Type B pancreatic cell (in vitro differentiated cells): Measurements from ENCODE around the gene KIF3C. TPM values are rescaled to one million over a fixed set of nuclear protein-coding genes. Genes with fewer than 3 reads are reported as not detected.
"Not testable (repeated sequence)": the region's sequence is repeated elsewhere in the genome, so short reads cannot be mapped to it uniquely, and the experiment has no call there.

Experiments
- DNase-seq: peaks from one replicate; pipeline ENCODE4 v3.0.0; 2021; ENCODE audit warnings: mixed read lengths; ENCODE audit not compliant: unreplicated experiment; ENCODE audit errors: extremely low spot score
- H3K27ac Mint-ChIP-seq: 2 replicates; pipeline ENCODE4 v1.8.0; 2021; ENCODE audit warnings: mild to moderate bottlenecking, mixed read lengths
- H3K27me3 Mint-ChIP-seq: 2 replicates; pipeline ENCODE4 v1.8.0; 2021; ENCODE audit warnings: mixed read lengths
- H3K36me3 Mint-ChIP-seq: 2 replicates; pipeline ENCODE4 v1.8.0; 2021; ENCODE audit warnings: mixed read lengths
- H3K4me1 Mint-ChIP-seq: one replicate; pipeline ENCODE4 v1.8.0; 2021; ENCODE audit warnings: mixed read lengths; ENCODE audit not compliant: unreplicated experiment
- H3K4me3 Mint-ChIP-seq: 2 replicates; pipeline ENCODE4 v1.8.0; 2021; ENCODE audit warnings: mild to moderate bottlenecking, mixed read lengths
- H3K9me3 Mint-ChIP-seq: 2 replicates; pipeline ENCODE4 v1.8.0; 2021; ENCODE audit warnings: mixed read lengths
- total RNA-seq: library from RNA; stranded (reverse); gene quantifications from 2 replicates; pipeline ENCODE4 v1.2.1, GENCODE V29; 2021; ENCODE audit warnings: low replicate concordance
- TF ChIP-seq, protein P1 (sequence below): fragments of 200-600 bp; sonication (generic); conservative IDR thresholded peaks from 2 replicates; pipeline ENCODE4 v1.5.0; 2021; ENCODE audit warnings: antibody characterized with exemption, mild to moderate bottlenecking

The KIF3C gene
- total RNA-seq, 1 donor from 2014 or later = 25.5 TPM

DNA sequence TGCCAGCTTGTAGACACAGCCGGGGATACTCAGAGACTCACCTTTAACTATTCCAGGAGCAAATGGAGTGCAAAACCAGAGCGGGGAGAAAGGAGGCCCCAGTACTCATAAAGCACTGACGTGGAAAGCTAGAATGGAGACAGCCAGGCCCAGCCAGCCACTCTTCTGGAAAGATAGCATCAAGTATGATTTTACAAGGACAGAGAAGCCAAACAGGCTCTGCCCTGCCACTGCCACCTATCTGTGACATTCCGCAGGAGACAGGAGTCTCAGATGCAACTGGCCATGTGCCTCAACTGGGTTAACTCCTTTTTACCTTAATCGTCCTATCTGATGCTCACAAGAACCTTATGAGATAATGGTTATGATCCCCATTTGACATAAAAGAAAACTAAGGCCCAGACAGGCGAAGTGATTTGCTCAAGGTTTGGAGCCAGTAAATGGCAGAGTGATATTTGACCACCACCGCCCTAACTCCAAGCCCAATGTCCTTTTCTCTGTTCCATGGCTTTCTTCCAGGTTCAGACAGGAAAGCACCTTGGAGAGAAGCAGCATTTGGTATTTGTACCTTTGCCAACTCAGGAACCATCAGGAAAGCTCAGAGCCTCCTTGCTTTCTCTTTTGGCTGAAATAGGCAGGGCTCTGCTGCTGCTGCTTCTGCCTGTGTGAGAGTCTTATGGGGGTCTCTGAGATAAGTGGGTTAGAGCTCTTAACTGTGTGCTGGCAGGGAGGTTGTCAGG lies 15.6 kb downstream of the KIF3C start:
- no peak overlapping the region for H3K27ac Mint-ChIP-seq

DNA sequence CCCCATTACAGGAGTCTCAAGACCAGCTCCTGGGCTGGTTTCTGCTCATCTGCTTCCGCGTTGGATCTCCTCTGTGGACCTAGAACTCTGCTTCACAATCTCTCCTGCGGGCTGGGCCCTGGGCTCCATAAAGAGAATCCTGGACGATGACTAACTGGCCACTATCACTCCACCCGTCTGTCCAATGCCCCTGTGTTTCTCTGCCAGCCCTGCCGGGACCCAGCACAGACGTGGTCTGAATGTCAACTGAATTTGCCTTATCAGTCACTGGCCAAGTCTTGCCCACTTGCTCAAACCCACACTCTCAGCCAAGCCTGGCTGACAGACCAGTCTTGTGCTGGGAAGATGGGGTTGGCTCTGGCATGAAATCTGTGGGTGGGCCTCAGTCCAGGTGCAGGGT lies 17.4 kb downstream of the KIF3C start:
- Mint-ChIP-seq H3K4me3 (no peak overlapping the region), H3K9me3 (no peaks in the 10 kb centered on the region), H3K36me3 (no peaks in the 10 kb centered on the region), H3K4me1 (peaks cover 11% of the 10 kb centered on the region), H3K27ac (no peak overlapping the region), H3K27me3 (no peaks in the 10 kb centered on the region)
- DNase-seq = no peak
- TF ChIP-seq, protein P1, sequence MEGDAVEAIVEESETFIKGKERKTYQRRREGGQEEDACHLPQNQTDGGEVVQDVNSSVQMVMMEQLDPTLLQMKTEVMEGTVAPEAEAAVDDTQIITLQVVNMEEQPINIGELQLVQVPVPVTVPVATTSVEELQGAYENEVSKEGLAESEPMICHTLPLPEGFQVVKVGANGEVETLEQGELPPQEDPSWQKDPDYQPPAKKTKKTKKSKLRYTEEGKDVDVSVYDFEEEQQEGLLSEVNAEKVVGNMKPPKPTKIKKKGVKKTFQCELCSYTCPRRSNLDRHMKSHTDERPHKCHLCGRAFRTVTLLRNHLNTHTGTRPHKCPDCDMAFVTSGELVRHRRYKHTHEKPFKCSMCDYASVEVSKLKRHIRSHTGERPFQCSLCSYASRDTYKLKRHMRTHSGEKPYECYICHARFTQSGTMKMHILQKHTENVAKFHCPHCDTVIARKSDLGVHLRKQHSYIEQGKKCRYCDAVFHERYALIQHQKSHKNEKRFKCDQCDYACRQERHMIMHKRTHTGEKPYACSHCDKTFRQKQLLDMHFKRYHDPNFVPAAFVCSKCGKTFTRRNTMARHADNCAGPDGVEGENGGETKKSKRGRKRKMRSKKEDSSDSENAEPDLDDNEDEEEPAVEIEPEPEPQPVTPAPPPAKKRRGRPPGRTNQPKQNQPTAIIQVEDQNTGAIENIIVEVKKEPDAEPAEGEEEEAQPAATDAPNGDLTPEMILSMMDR = no peak

More for the DNA sequence above, 15.6 kb downstream of the KIF3C start:
- Mint-ChIP-seq H3K27me3 (no peaks in the 10 kb centered on the region), H3K4me1 (peaks cover 4% of the 10 kb centered on the region), H3K36me3 (no peaks in the 10 kb centered on the region), H3K9me3 (no peaks in the 10 kb centered on the region), H3K4me3 (no peak overlapping the region)
- TF ChIP-seq, protein P1 = no peak
- DNase-seq = no peak

DNA sequence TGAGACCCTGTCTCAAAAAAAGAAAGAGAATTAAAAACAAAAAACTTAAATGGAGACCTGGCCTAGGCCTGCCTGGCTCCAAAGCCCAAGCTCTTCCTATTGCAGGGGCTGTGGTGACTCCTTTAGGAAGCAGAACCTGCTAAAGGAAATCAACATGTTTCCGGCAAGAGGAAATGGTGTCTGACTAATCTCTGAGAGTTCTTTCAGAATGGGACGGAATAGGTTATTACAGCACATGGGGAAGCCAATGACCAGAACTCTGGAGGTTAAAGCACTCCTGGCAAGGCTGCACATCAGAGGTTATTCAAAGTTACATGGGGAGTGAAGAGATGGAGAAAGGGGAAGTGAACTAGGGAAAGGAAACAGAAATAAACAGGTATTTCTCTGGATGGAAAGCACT lies 21.4 kb downstream of the KIF3C start:
- TF ChIP-seq, protein P1 = no peak
- H3K4me1 Mint-ChIP-seq = peaks cover 7% of the 10 kb centered on the region
- no peak for DNase-seq
- H3K27me3 Mint-ChIP-seq = no peaks in the 10 kb centered on the region
- no peak overlapping the region for H3K4me3 Mint-ChIP-seq
- no peaks in the 10 kb centered on the region for H3K9me3 Mint-ChIP-seq
- no peaks in the 10 kb centered on the region for H3K36me3 Mint-ChIP-seq
- H3K27ac Mint-ChIP-seq = no peak overlapping the region

DNA sequence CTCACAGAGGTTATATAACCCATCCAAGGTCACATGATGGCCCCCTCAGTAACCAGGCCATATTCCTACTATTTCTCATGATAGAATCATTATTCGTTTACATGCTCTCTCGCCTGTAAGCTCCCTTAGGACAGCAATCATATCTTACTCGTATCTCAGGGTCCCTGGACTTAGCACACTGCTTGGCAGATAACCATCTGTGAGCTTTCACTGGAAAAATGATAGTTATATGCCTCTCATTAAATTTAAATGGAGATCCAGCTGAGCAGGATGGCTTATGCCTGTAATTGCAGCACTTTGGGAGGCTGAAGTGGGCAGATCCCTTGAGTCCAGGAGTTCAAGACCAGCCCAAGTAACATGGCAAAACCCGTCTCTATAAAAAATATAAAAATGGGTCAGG lies 21.9 kb downstream of the KIF3C start:
- H3K4me1 Mint-ChIP-seq = peaks cover 7% of the 10 kb centered on the region
- no peak overlapping the region for H3K27ac Mint-ChIP-seq
- no peak overlapping the region for H3K4me3 Mint-ChIP-seq
- TF ChIP-seq, protein P1 = no peak
- H3K27me3 Mint-ChIP-seq = no peaks in the 10 kb centered on the region
- H3K36me3 Mint-ChIP-seq = no peaks in the 10 kb centered on the region
- no peaks in the 10 kb centered on the region for H3K9me3 Mint-ChIP-seq
- no peak for DNase-seq

DNA sequence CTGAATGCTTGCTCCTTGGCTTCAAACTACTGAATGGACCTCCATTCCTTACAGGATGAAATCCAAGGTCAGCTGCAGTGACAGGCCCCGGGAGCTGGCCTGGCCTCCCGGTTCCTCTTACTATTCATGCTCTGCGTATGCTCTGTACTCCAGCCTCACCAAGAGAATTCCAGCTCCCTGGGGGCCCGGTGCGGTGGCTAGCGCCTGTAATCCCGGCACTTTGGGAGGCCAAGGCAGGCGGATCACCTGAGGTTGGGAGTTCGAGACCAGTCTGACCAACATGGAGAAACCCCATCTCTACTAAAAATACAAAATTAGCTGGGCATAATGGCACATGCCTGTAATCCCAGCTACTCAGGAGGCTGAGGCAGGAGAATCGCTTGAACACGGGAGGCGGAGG lies 23.7 kb downstream of the KIF3C start:
- not testable (repeated sequence) for H3K27me3 Mint-ChIP-seq, H3K9me3 Mint-ChIP-seq, H3K4me3 Mint-ChIP-seq, DNase-seq, H3K4me1 Mint-ChIP-seq, H3K36me3 Mint-ChIP-seq, H3K27ac Mint-ChIP-seq

DNA sequence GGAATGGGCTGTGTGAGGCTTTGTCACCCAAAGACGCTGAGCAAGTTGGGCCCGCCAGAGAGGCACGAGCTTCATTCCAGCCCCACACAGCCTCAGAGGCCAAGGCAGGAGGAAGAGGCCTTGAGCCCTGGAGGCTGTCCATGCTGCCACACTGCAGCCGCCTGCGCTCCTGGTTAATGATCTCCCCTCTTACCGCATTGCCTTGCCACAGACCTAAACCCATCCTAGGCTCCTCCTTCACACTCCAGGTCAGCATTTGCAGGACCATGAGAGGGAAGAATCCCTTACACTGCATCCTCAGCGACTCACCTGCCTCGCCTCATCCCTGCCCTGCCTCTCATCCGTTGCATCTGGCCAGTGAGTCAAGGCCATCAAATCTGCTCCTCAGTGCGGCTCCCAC lies 24.6 kb downstream of the KIF3C start:
- TF ChIP-seq, protein P1 = no peak
- H3K4me3 Mint-ChIP-seq = no peak overlapping the region
- no peak for DNase-seq
- peaks cover 7% of the 10 kb centered on the region for H3K4me1 Mint-ChIP-seq
- H3K27ac Mint-ChIP-seq = no peak overlapping the region
- no peaks in the 10 kb centered on the region for H3K9me3 Mint-ChIP-seq
- no peaks in the 10 kb centered on the region for H3K27me3 Mint-ChIP-seq
- H3K36me3 Mint-ChIP-seq = no peaks in the 10 kb centered on the region
